NCI-H128 (cell line): Measurements from ENCODE around the gene THBS2.

Experiments used
- DNase-seq: peaks from one replicate; lab custom pipeline; 2025; ENCODE audit not compliant: unreplicated experiment; lab: John Stamatoyannopoulos, UW

THBS2 gene

DNA sequence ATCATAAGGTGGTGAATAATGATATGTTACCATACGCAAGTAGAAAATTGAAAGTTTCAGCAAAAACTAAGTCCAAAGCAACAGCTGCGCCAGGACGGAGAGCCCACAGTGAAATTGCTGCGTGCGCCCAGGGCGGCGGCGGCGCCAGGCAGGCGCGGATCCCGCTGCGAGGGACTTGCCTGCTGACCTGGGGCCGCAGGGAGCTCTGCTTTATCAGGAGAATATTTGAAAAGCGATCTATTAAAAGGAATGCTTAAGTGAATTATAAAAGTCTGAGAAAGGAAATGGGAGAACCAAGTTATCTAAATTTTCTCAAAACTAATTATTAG, 85.4 kb downstream of the THBS2 start:
- no peak for DNase-seq

DNA sequence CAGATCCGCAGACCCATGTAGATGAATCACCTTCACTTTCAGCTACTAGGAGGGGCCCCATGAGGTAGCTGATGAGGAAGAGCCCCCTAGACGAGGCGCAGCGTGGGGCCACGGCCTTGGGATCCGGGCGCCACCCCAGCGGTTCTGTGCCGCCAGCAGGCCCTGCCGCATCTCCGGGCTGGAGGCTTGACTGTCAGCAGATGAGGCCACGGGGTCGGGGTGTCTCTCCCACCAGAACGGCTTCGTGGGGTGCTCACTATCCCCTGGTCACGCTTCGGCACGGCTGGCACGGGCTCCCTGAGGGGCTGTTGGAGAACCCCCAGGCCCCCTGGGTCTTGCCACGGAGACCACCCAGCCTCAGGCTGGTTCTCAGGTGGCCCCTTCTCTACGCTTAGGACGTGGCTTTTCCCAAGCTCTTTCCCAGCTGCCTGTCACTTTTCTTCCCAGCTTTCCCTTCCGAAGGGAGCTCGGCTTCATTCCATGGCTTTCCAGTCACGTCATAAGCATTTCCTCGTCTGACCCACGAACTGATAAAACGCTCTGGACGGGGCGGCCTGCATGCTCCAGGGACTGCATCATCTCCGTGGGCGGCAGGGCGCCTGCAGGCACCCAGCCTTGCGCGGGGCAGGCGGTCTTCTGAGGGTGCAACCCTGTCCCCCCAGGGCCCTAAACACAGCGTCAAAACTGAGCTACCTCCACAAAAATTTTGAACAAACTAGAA, 85.9 kb downstream of the THBS2 start:
- DNase-seq, result no peak

DNA sequence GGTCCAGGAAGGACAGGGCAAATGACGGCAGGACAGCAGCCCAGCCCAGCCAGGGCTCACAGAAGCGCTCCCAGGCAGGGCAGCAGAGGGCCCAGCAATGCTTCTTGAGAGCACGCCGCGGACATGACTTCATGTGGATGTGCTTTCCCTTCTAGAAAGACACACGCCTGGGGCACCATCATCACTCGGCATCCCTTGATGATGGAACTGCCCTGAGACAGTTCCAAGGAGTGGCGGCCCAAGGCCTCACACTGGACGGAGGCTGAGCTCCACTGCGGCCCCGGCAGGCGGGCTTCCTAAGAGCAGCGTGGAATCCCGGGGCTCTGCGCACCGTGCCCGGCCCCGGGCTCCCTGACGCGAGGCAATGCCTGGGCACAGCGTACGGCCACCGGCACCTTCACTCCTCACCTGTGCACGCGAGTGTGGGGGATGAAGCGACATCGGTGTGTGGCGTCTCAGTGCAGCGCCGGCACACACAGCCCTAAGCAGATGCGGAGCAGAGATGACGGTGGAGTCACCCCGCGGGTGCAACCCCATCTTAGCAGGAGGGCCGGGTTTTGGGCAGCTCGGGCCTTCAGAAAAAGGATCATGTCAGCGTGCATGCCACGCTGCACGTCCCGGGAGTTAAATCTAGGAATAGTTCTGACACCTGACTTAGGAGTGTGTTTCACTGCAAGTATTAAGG, 86.6 kb downstream of the THBS2 start:
- DNase-seq, result no peak
